HEK293 (cell line): ENCODE results near the gene PCBP3.

ENCODE experiments used
- CTCF ChIA-PET: fragments of 350-600 bp; formaldehyde crosslinking; extraction: SDS; loops from one replicate; lab custom pipeline; 2021; ENCODE audit warnings: antibody characterized with exemption; lab: Yijun Ruan, JAX
- POLR2A ChIA-PET: fragments of 300-600 bp; formaldehyde crosslinking; extraction: SDS; loops from one replicate; lab custom pipeline; 2020; ENCODE audit warnings: antibody characterized with exemption, inconsistent platforms; lab: Yijun Ruan, JAX
- H3K27ac ChIP-seq: fragments of 200-500 bp; sonication (Bioruptor generic); 2 replicates; pipeline ENCODE4 v1.5.1; 2014; ENCODE audit warnings: low read depth, low read length, control low read depth, inconsistent platforms; ENCODE audit errors: extremely low read depth
- H3K36me3 ChIP-seq, 2 experiments: fragments of 200-500 bp in 1 of 2; sonication (Bioruptor generic) in 1 of 2; 1 replicate in 1 of 2; 2 replicates in 1 of 2; pipeline ENCODE4 v1.5.1; 2014 to 2017; ENCODE audit warnings: inconsistent platforms in 2 of 2, low read length in 2 of 2; ENCODE audit not compliant: control insufficient read depth in 2 of 2, insufficient read depth in 1 of 2
- H3K4me1 ChIP-seq: fragments of 200-500 bp; sonication (Bioruptor generic); 2 replicates; pipeline ENCODE4 v1.5.1; 2014; ENCODE audit warnings: mild to moderate bottlenecking, low read length, inconsistent platforms; ENCODE audit not compliant: control insufficient read depth, insufficient read depth
- H3K4me3 ChIP-seq: 2 replicates; pipeline ENCODE4 v1.5.1; 2011; ENCODE audit warnings: low read depth, mild to moderate bottlenecking, control low read depth, low read length, moderate library complexity
- H3K9me3 ChIP-seq: fragments of 200-500 bp; sonication (Bioruptor generic); 2 replicates; pipeline ENCODE4 v1.5.1; 2014; ENCODE audit warnings: low read depth, low read length, inconsistent platforms; ENCODE audit not compliant: control insufficient read depth, insufficient read depth
- MZF1 ChIP-seq: fragments of 450-650 bp; formaldehyde crosslinking; IDR thresholded peaks from 2 replicates; pipeline ENCODE4 v1.5.1; 2017; ENCODE audit warnings: missing biosample characterization, missing genetic modification characterization, borderline replicate concordance
- ZBTB10 ChIP-seq: fragments of 450-650 bp; formaldehyde crosslinking; IDR thresholded peaks from 2 replicates; pipeline ENCODE4 v1.5.1; 2016; ENCODE audit warnings: missing biosample characterization, missing genetic modification characterization
- ZNF121 ChIP-seq: fragments of 450-650 bp; formaldehyde crosslinking; IDR thresholded peaks from 2 replicates; pipeline ENCODE4 v1.5.1; 2016; ENCODE audit warnings: missing biosample characterization, missing genetic modification characterization
- ZNF169 ChIP-seq: fragments of 450-650 bp; formaldehyde crosslinking; IDR thresholded peaks from 2 replicates; pipeline ENCODE4 v1.5.1; 2016; ENCODE audit warnings: missing biosample characterization, missing genetic modification characterization
- ZNF18 ChIP-seq: fragments of 450-650 bp; formaldehyde crosslinking; IDR thresholded peaks from 2 replicates; pipeline ENCODE4 v1.5.1; 2016; ENCODE audit warnings: missing biosample characterization, missing genetic modification characterization
- ZNF211 ChIP-seq: fragments of 450-650 bp; formaldehyde crosslinking; IDR thresholded peaks from 2 replicates; pipeline ENCODE4 v1.5.1; 2016; ENCODE audit warnings: low read depth, missing biosample characterization, missing genetic modification characterization
- ZNF214 ChIP-seq: fragments of 450-650 bp; formaldehyde crosslinking; IDR thresholded peaks from 2 replicates; pipeline ENCODE4 v1.5.1; 2017; ENCODE audit warnings: missing biosample characterization, mild to moderate bottlenecking, missing genetic modification characterization, borderline replicate concordance
- ZNF24 ChIP-seq: fragments of 450-650 bp; formaldehyde crosslinking; IDR thresholded peaks from 2 replicates; pipeline ENCODE4 v1.5.1; 2016; ENCODE audit warnings: missing biosample characterization, missing genetic modification characterization
- ZNF366 ChIP-seq: fragments of 450-650 bp; formaldehyde crosslinking; conservative IDR thresholded peaks from 2 replicates; pipeline ENCODE4 v1.5.1; 2016; ENCODE audit warnings: missing biosample characterization, missing genetic modification characterization
- ZNF37A ChIP-seq: fragments of 450-650 bp; IDR thresholded peaks from 2 replicates; pipeline ENCODE4 v1.5.1; 2018; ENCODE audit warnings: missing biosample characterization, missing genetic modification characterization
- ZNF394 ChIP-seq: fragments of 450-650 bp; formaldehyde crosslinking; IDR thresholded peaks from 2 replicates; pipeline ENCODE4 v1.5.1; 2016; ENCODE audit warnings: missing biosample characterization, missing genetic modification characterization, mild to moderate bottlenecking, moderate library complexity, borderline replicate concordance
- ZNF473 ChIP-seq: fragments of 450-650 bp; formaldehyde crosslinking; IDR thresholded peaks from 2 replicates; pipeline ENCODE4 v1.5.1; 2017; ENCODE audit warnings: missing biosample characterization, missing genetic modification characterization
- ZNF514 ChIP-seq: fragments of 450-650 bp; formaldehyde crosslinking; IDR thresholded peaks from 2 replicates; pipeline ENCODE4 v1.5.1; 2016; ENCODE audit warnings: missing biosample characterization, missing genetic modification characterization
- ZNF518A ChIP-seq: fragments of 450-650 bp; formaldehyde crosslinking; conservative IDR thresholded peaks from 2 replicates; pipeline ENCODE4 v1.5.1; 2016; ENCODE audit warnings: low read depth, missing biosample characterization, missing genetic modification characterization
- ZNF544 ChIP-seq: fragments of 450-650 bp; formaldehyde crosslinking; IDR thresholded peaks from 2 replicates; pipeline ENCODE4 v1.5.0; 2017; ENCODE audit warnings: missing biosample characterization, missing genetic modification characterization
- ZNF561 ChIP-seq: fragments of 450-650 bp; IDR thresholded peaks from 2 replicates; pipeline ENCODE4 v1.5.1; 2018; ENCODE audit warnings: missing biosample characterization, missing genetic modification characterization, borderline replicate concordance
- ZNF626 ChIP-seq: fragments of 450-650 bp; sonication (Bioruptor Pico); formaldehyde crosslinking; IDR thresholded peaks from 2 replicates; pipeline ENCODE4 v1.5.1; 2018; ENCODE audit warnings: missing biosample characterization, missing genetic modification characterization, inconsistent platforms
- ZNF677 ChIP-seq: fragments of 450-650 bp; IDR thresholded peaks from 2 replicates; pipeline ENCODE4 v1.5.0; 2018; ENCODE audit warnings: missing biosample characterization, mild to moderate bottlenecking, missing genetic modification characterization, moderate library complexity
- ZNF768 ChIP-seq: fragments of 450-650 bp; formaldehyde crosslinking; IDR thresholded peaks from 2 replicates; pipeline ENCODE4 v1.5.1; 2018; ENCODE audit warnings: missing biosample characterization, mild to moderate bottlenecking, missing genetic modification characterization
- ZNF791 ChIP-seq: fragments of 450-650 bp; formaldehyde crosslinking; IDR thresholded peaks from 2 replicates; pipeline ENCODE4 v1.5.1; 2016; ENCODE audit warnings: missing biosample characterization, missing genetic modification characterization

The PCBP3 gene

GRCh38 chr21:45844181-45844580 lies 200.7 kb downstream of the PCBP3 start (continued):
- TF ChIP-seq MZF1 (tag by site-specific recombination): no peak
- TF ChIP-seq, all 188 proteins: peak for 0

GRCh38 chr21:45845063-45845769 lies 201.7 kb downstream of the PCBP3 start:
- ChIA-PET POLR2A (no interaction called here), CTCF (interaction anchor here (0.7 to 3.6 kb wide), 4 partner anchors 12 to 40 kb away, joined by 3 to 21 read pairs (median 4); no protein-coding TSS in a partner anchor)
- Histone ChIP-seq H3K9me3 (no peaks in the 10 kb centered on the region), H3K4me1 (no peaks in the 10 kb centered on the region), H3K4me3 (no peak overlapping the region), H3K27ac (no peak overlapping the region), H3K36me3 (no peaks in the 10 kb centered on the region)
- TF ChIP-seq ZNF18: 0 out of 2 replicates have a peak, but pooled peaks have one; percentile 24
- TF ChIP-seq ZNF211 (tag by site-specific recombination): no peak
- no peak for TF ChIP-seq ZNF791 (tag by site-specific recombination)

- H3K9me3 ChIP-seq: no peaks in the 10 kb centered on the region
- no peak overlapping the region for H3K27ac ChIP-seq
- ChIA-PET CTCF (interaction anchor here (1.3 to 3.6 kb wide), 2 partner anchors 13 to 34 kb away, joined by 6 to 21 read pairs; no protein-coding TSS in a partner anchor), POLR2A (no interaction called here)
- no peaks in the 10 kb centered on the region for H3K36me3 ChIP-seq
- no peaks in the 10 kb centered on the region for H3K4me1 ChIP-seq
- H3K4me3 ChIP-seq: no peak overlapping the region
- TF ChIP-seq ZNF561 (tag by site-specific recombination) (no peak), ZNF24 (tag by site-specific recombination) (no peak), ZNF544 (tag by site-specific recombination) (no peak), ZNF677 (tag by site-specific recombination) (no peak), MZF1 (tag by site-specific recombination) (no peak), ZNF121 (tag by site-specific recombination) (no peak), ZNF366 (no peak), ZNF214 (no peak), ZNF518A (no peak), ZBTB10 (tag by site-specific recombination) (no peak), ZNF768 (tag by site-specific recombination) (no peak), ZNF37A (tag by site-specific recombination) (no peak), ZNF473 (tag by site-specific recombination) (no peak), ZNF514 (no peak), ZNF394 (tag by site-specific recombination) (no peak), ZNF169 (no peak), ZNF626 (tag by site-specific recombination) (no peak)
Measured at GRCh38 chr21:45845770-45846090, 202.2 kb downstream of the PCBP3 start.
